Lung (tissue), 12 donors: ENCODE results near the gene KIAA0513. TPM values are rescaled to one million over a fixed set of nuclear protein-coding genes. Genes with fewer than 3 reads are reported as not detected.

Experiments
- ATAC-seq: fragments of 200-7000 bp; cut with Tn5 transposase; one replicate; pipeline ENCODE4 v1.9.1; 2020; ENCODE audit warnings: moderate number of reproducible peaks; ENCODE audit not compliant: insufficient read depth, low FRiP score
- DNase-seq, 3 donors: peaks; one replicate each; pipeline ENCODE4 v3.0.0-alpha.2; 2013 to 2017
- H3K27ac ChIP-seq, 2 donors: one replicate each; pipeline ENCODE4 v1.5.1; 2013; ENCODE audit warnings: mild to moderate bottlenecking in 2 of 2, moderate library complexity in 2 of 2, control low read depth in 1 of 2, inconsistent platforms in 1 of 2, low read depth in 1 of 2, low read length in 1 of 2
- H3K27me3 ChIP-seq, 3 donors: one replicate each; pipeline ENCODE4 v1.5.1; 2013; ENCODE audit warnings: low read length in 2 of 3; ENCODE audit not compliant: control insufficient read depth in 3 of 3, insufficient read depth in 3 of 3
- H3K36me3 ChIP-seq, 4 donors: one replicate each; pipeline ENCODE4 v1.5.1; 2013; ENCODE audit warnings: low read length in 4 of 4, mild to moderate bottlenecking in 1 of 4, moderate library complexity in 1 of 4; ENCODE audit not compliant: control insufficient read depth in 4 of 4, insufficient read depth in 4 of 4
- H3K4me1 ChIP-seq, 5 donors: one replicate each; pipeline ENCODE4 v1.5.1; 2013; ENCODE audit warnings: low read length in 5 of 5, mild to moderate bottlenecking in 2 of 5, moderate library complexity in 1 of 5; ENCODE audit not compliant: control insufficient read depth in 5 of 5, insufficient read depth in 5 of 5
- H3K4me3 ChIP-seq: one replicate; pipeline ENCODE4 v1.5.1; 2013; ENCODE audit warnings: mild to moderate bottlenecking, control low read depth, moderate library complexity
- H3K9ac ChIP-seq, 2 donors: one replicate each; pipeline ENCODE4 v1.5.1; 2013; ENCODE audit warnings: low read length in 2 of 2, control low read depth in 1 of 2; ENCODE audit not compliant: insufficient read depth in 1 of 2
- H3K9me3 ChIP-seq, 4 donors: one replicate each; pipeline ENCODE4 v1.5.1; 2013; ENCODE audit warnings: low read length in 3 of 4, mild to moderate bottlenecking in 1 of 4, moderate library complexity in 1 of 4; ENCODE audit not compliant: control insufficient read depth in 4 of 4, insufficient read depth in 3 of 4
- CTCF ChIP-seq: IDR thresholded peaks from 2 replicates; pipeline ENCODE4 v1.5.1; 2012; ENCODE audit warnings: mild to moderate bottlenecking; ENCODE audit errors: control extremely low read depth, extremely low read depth
- WGBS, 2 donors: extraction: QIAGEN DNeasy Blood & Tissue Kit; methylation state at CpG; one replicate each; pipeline ENCODE4 v1.1.7; 2013; 5-methylcytosine and 5-hydroxymethylcytosine counted together
- polyA plus RNA-seq, 2 donors: library from polyadenylated mRNA; stranded (reverse); fragments of 200-250 nt; gene quantifications; one replicate each; pipeline ENCODE4 v1.2.1, GENCODE V29; 2013
- total RNA-seq, 2 donors: library from RNA; depleted of rRNA in 1 of 2; stranded (reverse); fragments of >200 nt in 1 of 2; gene quantifications; one replicate each; pipeline ENCODE4 v1.2.1, GENCODE V29; 2014 to 2021
- donor health status: control.
- donor health status: control.
- donor health status: Bipolar disorder and iron deficiency.
- donor health status: healthy.
- donor health status: DM: yes; HTN: yes; CAD: no.

Gene KIAA0513
- total and polyA plus RNA-seq, 4 donors = 10.4 to 23.5 (median 12.0) TPM

GRCh38 chr16:85015481-85016187, 12.0 kb upstream of the KIAA0513 start:
- WGBS, 2 donors = 92 to 94% methylated on average over 5 of the region's 5 CpGs
- Histone ChIP-seq H3K9me3 (no peaks in the 10 kb centered on the region), H3K9ac (no peak overlapping the region), H3K4me3 (no peak overlapping the region), H3K27me3 (peaks cover 0 to 2% (median 0%) of the 10 kb centered on the region in 3 donors), H3K27ac (no peak overlapping the region), H3K36me3 (no peaks in the 10 kb centered on the region), H3K4me1 (peaks cover 0 to 18% (median 3%) of the 10 kb centered on the region in 5 donors)
- no peak for ATAC-seq
- DNase-seq = peak in 1 of 3 donors; percentile 37
- TF ChIP-seq CTCF = no peak

- DNase-seq (no peak), ATAC-seq (peak; percentile 56)
- whole genome bisulfite sequencing, 2 donors = 32 to 55% methylated on average over 4 of the region's 4 CpGs
- no peak for TF ChIP-seq CTCF
- H3K9me3 ChIP-seq = no peaks in the 10 kb centered on the region
- H3K4me1 ChIP-seq = peaks cover 0 to 18% (median 2%) of the 10 kb centered on the region in 5 donors
- H3K27me3 ChIP-seq = peaks cover 0 to 2% (median 0%) of the 10 kb centered on the region in 3 donors
- H3K9ac ChIP-seq = no peak overlapping the region
- no peak overlapping the region for H3K4me3 ChIP-seq
- no peaks in the 10 kb centered on the region for H3K36me3 ChIP-seq
- no peak overlapping the region for H3K27ac ChIP-seq
Measured at GRCh38 chr16:85017151-85017550, 10.4 kb upstream of the KIAA0513 start.

GRCh38 chr16:85017633-85018032, 10.0 kb upstream of the KIAA0513 start:
- no peak for DNase-seq
- TF ChIP-seq CTCF = no peak
- H3K9ac ChIP-seq = no peak overlapping the region
- no peak overlapping the region for H3K4me3 ChIP-seq
- no peak for ATAC-seq
- no peaks in the 10 kb centered on the region for H3K9me3 ChIP-seq
- H3K4me1 ChIP-seq = peaks cover 0 to 18% (median 0%) of the 10 kb centered on the region in 5 donors
- WGBS, 2 donors = 77 to 80% methylated on average over 8 of the region's 8 CpGs
- H3K36me3 ChIP-seq = no peaks in the 10 kb centered on the region
- no peak overlapping the region for H3K27ac ChIP-seq
- peaks cover 0 to 2% (median 0%) of the 10 kb centered on the region in 3 donors for H3K27me3 ChIP-seq
